K562 (cell line): ENCODE data around the gene MALAT1. TPM values are rescaled to one million over a fixed set of nuclear protein-coding genes. Genes with fewer than 3 reads are reported as not detected.

Source experiments
- ATF7 ChIP-seq: fragments of 450-650 bp; IDR thresholded peaks from 2 replicates; pipeline ENCODE4 v1.7.1; 2014; ENCODE audit warnings: mild to moderate bottlenecking, moderate library complexity
- BRF2 ChIP-seq: IDR thresholded peaks from 3 replicates; pipeline ENCODE4 v1.6.1; 2011; ENCODE audit warnings: borderline replicate concordance, mild to moderate bottlenecking; ENCODE audit not compliant: insufficient read length, insufficient read depth
- ELF4 ChIP-seq: fragments of 450-650 bp; formaldehyde crosslinking; IDR thresholded peaks from 2 replicates; pipeline ENCODE4 v1.4.0; 2022; ENCODE audit warnings: missing genetic modification characterization
- FOXA1 ChIP-seq: fragments of 450-650 bp; IDR thresholded peaks from 2 replicates; pipeline ENCODE4 v1.6.1; 2016; ENCODE audit warnings: mild to moderate bottlenecking, borderline replicate concordance
- KHSRP ChIP-seq: fragments of 450-650 bp; IDR thresholded peaks from 2 replicates; pipeline ENCODE4 v1.6.1; 2017
- MCM7 ChIP-seq, 2 experiments: fragments of 450-650 bp; IDR thresholded peaks; 2 replicates each; pipeline ENCODE4 v1.6.1; 2016 to 2018
- MEF2D ChIP-seq: conservative IDR thresholded peaks from 2 replicates; pipeline ENCODE4 v1.6.1; 2016; ENCODE audit warnings: low read depth, missing genetic modification characterization, missing compliant biosample characterization
- NR2C2 ChIP-seq, 2 experiments: fragments of 200-800 bp in 1 of 2; sonication (Bioruptor generic) in 1 of 2; sonication (generic) in 1 of 2; formaldehyde crosslinking in 1 of 2; IDR thresholded peaks; 2 replicates each; pipeline versions ENCODE4 v1.6.1 to v1.8.0; 2016 to 2022; ENCODE audit warnings: mild to moderate bottlenecking in 1 of 2, missing compliant biosample characterization in 1 of 2, missing genetic modification characterization in 1 of 2, missing genetic modification reagents in 1 of 2
- PCBP1 ChIP-seq: fragments of 200-400 bp; formaldehyde crosslinking; IDR thresholded peaks from 2 replicates; pipeline ENCODE4 v1.6.1; 2018; ENCODE audit warnings: mild to moderate bottlenecking, low read depth, low read length; ENCODE audit not compliant: poor library complexity, severe bottlenecking
- RAD51 ChIP-seq: fragments of 450-650 bp; IDR thresholded peaks from 2 replicates; pipeline ENCODE4 v1.7.1; 2016; ENCODE audit warnings: low read depth, mild to moderate bottlenecking, borderline replicate concordance
- RBFOX2 ChIP-seq: fragments of 200-400 bp; formaldehyde crosslinking; IDR thresholded peaks from 2 replicates; pipeline ENCODE4 v1.6.1; 2017; ENCODE audit warnings: low read depth, mild to moderate bottlenecking, low read length, moderate library complexity
- SMAD2 ChIP-seq: fragments of 150-350 bp; IDR thresholded peaks from 2 replicates; pipeline ENCODE4 v1.6.1; 2014; ENCODE audit warnings: low read depth, mild to moderate bottlenecking, low read length
- SMAD4 ChIP-seq: fragments of 250-450 bp; sonication (Bioruptor Pico); conservative IDR thresholded peaks from 2 replicates; pipeline ENCODE4 v1.8.0; 2021; ENCODE audit warnings: inconsistent platforms, mild to moderate bottlenecking, moderate library complexity
- SMARCE1 ChIP-seq: fragments of 450-650 bp; IDR thresholded peaks from 2 replicates; pipeline ENCODE4 v1.7.1; 2016; ENCODE audit warnings: mild to moderate bottlenecking
- SMC3 ChIP-seq: conservative IDR thresholded peaks from 2 replicates; pipeline ENCODE4 v1.6.1; 2011; ENCODE audit warnings: low read depth, low read length, improper control_type of control experiment; ENCODE audit not compliant: insufficient read depth
- STAG1 ChIP-seq: sonication (generic); formaldehyde crosslinking; IDR thresholded peaks from 2 replicates; pipeline ENCODE4 v1.5.0; 2020; ENCODE audit warnings: missing genetic modification reagents, borderline replicate concordance
- TAF15 ChIP-seq: fragments of 200-400 bp; formaldehyde crosslinking; IDR thresholded peaks from 2 replicates; pipeline ENCODE4 v1.6.1; 2017; ENCODE audit warnings: mild to moderate bottlenecking, low read depth, low read length, moderate library complexity
- TCF7L2 ChIP-seq: fragments of 150-350 bp; IDR thresholded peaks from 2 replicates; pipeline ENCODE4 v1.6.1; 2016; ENCODE audit warnings: low read depth, mild to moderate bottlenecking, low read length, moderate library complexity
- TFAM ChIP-seq: fragments of 250-450 bp; sonication (Bioruptor Pico); conservative IDR thresholded peaks from 2 replicates; pipeline ENCODE4 v1.5.0; 2021; ENCODE audit warnings: mild to moderate bottlenecking, moderate library complexity
- ZC3H8 ChIP-seq: fragments of 450-650 bp; IDR thresholded peaks from 2 replicates; pipeline ENCODE4 v1.6.1; 2017
- ZKSCAN1 ChIP-seq: fragments of 150-350 bp; IDR thresholded peaks from 2 replicates; pipeline ENCODE4 v1.6.1; 2016; ENCODE audit warnings: low read depth, low read length
- ZNF668 ChIP-seq: fragments of 250-450 bp; sonication (Bioruptor Pico); IDR thresholded peaks from 2 replicates; pipeline ENCODE4 v1.8.0; 2022; ENCODE audit warnings: mild to moderate bottlenecking, inconsistent platforms
- polyA plus RNA-seq, 8 experiments: library from polyadenylated mRNA; depleted of rRNA in 4 of 8; stranded (reverse) in 5 of 8; unstranded in 3 of 8; fragments of >200 nt; fragmentation: Nextera tagmentation in 2 of 8; fragmentation: Illumina TruSeq in 1 of 8; extraction: Ambion mirVana in 2 of 8; extraction: Trizol in 1 of 8; gene quantifications; 2 replicates each; pipeline versions ENCODE4 v1.2.1 to v1.2.3, GENCODE V29; 2011 to 2014; ENCODE audit warnings: inconsistent platforms in 1 of 8, missing spikeins in 1 of 8
- total RNA-seq, 7 experiments: library from RNA; depleted of rRNA in 6 of 7; stranded (reverse); fragments of >200 nt in 6 of 7; fragmentation: Illumina TruSeq in 2 of 7; extraction: Trizol in 2 of 7; gene quantifications; 2 replicates each; pipeline versions ENCODE4 v1.2.1 to v1.2.3, GENCODE V29; 2011 to 2021; ENCODE audit warnings: low replicate concordance in 1 of 7
- TF ChIP-seq, protein P1 (sequence below): fragments of 250-450 bp; sonication (Bioruptor Pico); IDR thresholded peaks from 2 replicates; pipeline ENCODE4 v1.5.1; 2021; ENCODE audit warnings: mild to moderate bottlenecking
- TF ChIP-seq, protein P2 (sequence below): fragments of 450-650 bp; IDR thresholded peaks from 2 replicates; pipeline ENCODE4 v1.7.0; 2016; ENCODE audit warnings: borderline replicate concordance
- TF ChIP-seq, protein P3 (sequence below): fragments of 450-650 bp; IDR thresholded peaks from 2 replicates; pipeline ENCODE4 v1.6.1; 2016

MALAT1 gene
- total and polyA plus RNA-seq, 9 of the 15 experiments (the other 6 are each of a cell fraction or from before 2014, with no cell fraction given), result 363 to 8,715 (median 2,351) TPM

GRCh38 chr11:65478388-65479183 is 20.3 kb upstream of the MALAT1 start (continued):
- TF ChIP-seq TCF7L2 (no peak), TAF15 (no peak), ZC3H8 (no peak), SMAD4 (peak; percentile 77), MCM7 (IDR thresholded peaks at IDR 0.05) (no peak), ZKSCAN1 (peak; percentile 25; the same call in 1 of the 2 replicates), RAD51 (no peak), SMC3 (no peak), ATF7 (peak; percentile 58; the same call in 1 of the 2 replicates), KHSRP (no peak), BRF2 (no peak), NR2C2 (CRISPR knock-in tag; IDR thresholded peaks at IDR 0.05) (peak; percentile 77; the same call in 1 of the 2 replicates), NR2C2 (tag; IDR thresholded peaks at IDR 0.05) (peak; percentile 90), PCBP1 (no peak), SMAD2 (no peak), TFAM (no peak), RBFOX2 (peak; percentile 95), STAG1 (CRISPR knock-in tag) (no peak), ELF4 (no peak), FOXA1 (no peak), MEF2D (tag) (peak; percentile 40; the same call in 1 of the 2 replicates), SMARCE1 (no peak), ZNF668 (CRISPR knock-in tag) (no peak)
- TF ChIP-seq, protein P1, sequence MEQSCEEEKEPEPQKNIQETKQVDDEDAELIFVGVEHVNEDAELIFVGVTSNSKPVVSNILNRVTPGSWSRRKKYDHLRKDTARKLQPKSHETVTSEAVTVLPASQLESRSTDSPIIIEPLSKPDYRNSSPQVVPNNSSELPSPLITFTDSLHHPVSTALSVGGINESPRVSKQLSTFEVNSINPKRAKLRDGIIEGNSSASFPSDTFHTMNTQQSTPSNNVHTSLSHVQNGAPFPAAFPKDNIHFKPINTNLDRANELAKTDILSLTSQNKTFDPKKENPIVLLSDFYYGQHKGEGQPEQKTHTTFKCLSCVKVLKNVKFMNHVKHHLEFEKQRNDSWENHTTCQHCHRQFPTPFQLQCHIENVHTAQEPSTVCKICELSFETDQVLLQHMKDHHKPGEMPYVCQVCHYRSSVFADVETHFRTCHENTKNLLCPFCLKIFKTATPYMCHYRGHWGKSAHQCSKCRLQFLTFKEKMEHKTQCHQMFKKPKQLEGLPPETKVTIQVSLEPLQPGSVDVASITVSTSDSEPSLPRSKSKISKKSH (CRISPR knock-in tag), result no peak
- TF ChIP-seq, protein P2, sequence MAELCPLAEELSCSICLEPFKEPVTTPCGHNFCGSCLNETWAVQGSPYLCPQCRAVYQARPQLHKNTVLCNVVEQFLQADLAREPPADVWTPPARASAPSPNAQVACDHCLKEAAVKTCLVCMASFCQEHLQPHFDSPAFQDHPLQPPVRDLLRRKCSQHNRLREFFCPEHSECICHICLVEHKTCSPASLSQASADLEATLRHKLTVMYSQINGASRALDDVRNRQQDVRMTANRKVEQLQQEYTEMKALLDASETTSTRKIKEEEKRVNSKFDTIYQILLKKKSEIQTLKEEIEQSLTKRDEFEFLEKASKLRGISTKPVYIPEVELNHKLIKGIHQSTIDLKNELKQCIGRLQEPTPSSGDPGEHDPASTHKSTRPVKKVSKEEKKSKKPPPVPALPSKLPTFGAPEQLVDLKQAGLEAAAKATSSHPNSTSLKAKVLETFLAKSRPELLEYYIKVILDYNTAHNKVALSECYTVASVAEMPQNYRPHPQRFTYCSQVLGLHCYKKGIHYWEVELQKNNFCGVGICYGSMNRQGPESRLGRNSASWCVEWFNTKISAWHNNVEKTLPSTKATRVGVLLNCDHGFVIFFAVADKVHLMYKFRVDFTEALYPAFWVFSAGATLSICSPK, result no peak
- TF ChIP-seq, protein P3, sequence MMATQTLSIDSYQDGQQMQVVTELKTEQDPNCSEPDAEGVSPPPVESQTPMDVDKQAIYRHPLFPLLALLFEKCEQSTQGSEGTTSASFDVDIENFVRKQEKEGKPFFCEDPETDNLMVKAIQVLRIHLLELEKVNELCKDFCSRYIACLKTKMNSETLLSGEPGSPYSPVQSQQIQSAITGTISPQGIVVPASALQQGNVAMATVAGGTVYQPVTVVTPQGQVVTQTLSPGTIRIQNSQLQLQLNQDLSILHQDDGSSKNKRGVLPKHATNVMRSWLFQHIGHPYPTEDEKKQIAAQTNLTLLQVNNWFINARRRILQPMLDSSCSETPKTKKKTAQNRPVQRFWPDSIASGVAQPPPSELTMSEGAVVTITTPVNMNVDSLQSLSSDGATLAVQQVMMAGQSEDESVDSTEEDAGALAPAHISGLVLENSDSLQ, result no peak
